NT2/D1 (cell line): Measurements from ENCODE around the gene PKHD1.

ENCODE experiments used
- DNase-seq: peaks from one replicate; pipeline ENCODE4 v3.0.0-alpha.2; 2011; ENCODE audit warnings: low read depth, low spot score
- H3K27me3 ChIP-seq: 2 replicates; pipeline ENCODE4 v1.6.0; 2011; ENCODE audit warnings: mild to moderate bottlenecking; ENCODE audit not compliant: insufficient read length, insufficient read depth
- H3K36me3 ChIP-seq: 2 replicates; pipeline ENCODE4 v1.6.1; 2011; ENCODE audit warnings: mild to moderate bottlenecking, low read length, mixed read lengths; ENCODE audit not compliant: insufficient read depth, insufficient read length
- H3K4me1 ChIP-seq: 2 replicates; pipeline ENCODE4 v1.5.1; 2011; ENCODE audit not compliant: insufficient read depth, insufficient read length
- H3K4me3 ChIP-seq: 2 replicates; pipeline ENCODE4 v1.5.1; 2011; ENCODE audit warnings: low read depth; ENCODE audit not compliant: insufficient read length
- H3K9ac ChIP-seq: 2 replicates; pipeline ENCODE4 v1.6.0; 2011; ENCODE audit warnings: low read depth; ENCODE audit not compliant: insufficient read length
- H3K9me3 ChIP-seq: 2 replicates; pipeline ENCODE4 v1.5.1; 2011; ENCODE audit warnings: mild to moderate bottlenecking, low read length; ENCODE audit not compliant: insufficient read depth
- SUZ12 ChIP-seq: IDR thresholded peaks from 2 replicates; pipeline ENCODE4 v1.6.1; 2011; ENCODE audit not compliant: insufficient read length, insufficient read depth; ENCODE audit errors: extremely low read depth
- YY1 ChIP-seq: IDR thresholded peaks from 2 replicates; pipeline ENCODE4 v1.6.1; 2011; ENCODE audit not compliant: insufficient read length, insufficient read depth
- ZNF274 ChIP-seq: IDR thresholded peaks from 2 replicates; pipeline ENCODE4 v1.6.1; 2011; ENCODE audit warnings: mild to moderate bottlenecking, low read depth, low read length

The PKHD1 gene

DNA sequence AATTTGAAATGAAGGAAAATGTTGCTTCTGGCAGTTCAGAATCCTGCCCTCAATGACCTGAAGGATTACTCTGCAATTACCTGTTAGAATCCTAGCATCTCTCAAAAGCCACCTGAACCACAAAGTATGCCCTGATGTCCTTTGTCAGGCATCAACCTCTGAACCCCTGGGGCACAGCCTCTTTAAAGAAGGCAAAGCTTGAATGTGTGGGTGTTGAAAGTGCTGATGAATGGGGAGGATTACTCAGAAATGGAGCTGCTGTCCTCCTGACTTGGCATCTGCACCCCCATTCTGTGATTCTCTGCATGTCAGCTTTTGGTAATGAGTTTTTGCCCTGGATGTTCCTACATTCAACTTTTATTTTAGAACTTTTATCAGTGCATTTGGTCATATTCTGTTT is 179.2 kb downstream of the PKHD1 start:
- Histone ChIP-seq H3K4me3 (no peak overlapping the region), H3K4me1 (no peaks in the 10 kb centered on the region), H3K9ac (no peak overlapping the region), H3K36me3 (no peaks in the 10 kb centered on the region), H3K27me3 (no peaks in the 10 kb centered on the region), H3K9me3 (no peaks in the 10 kb centered on the region)
- no peak for TF ChIP-seq ZNF274
- no peak for TF ChIP-seq YY1
- no peak for TF ChIP-seq SUZ12
- no peak for DNase-seq

DNA sequence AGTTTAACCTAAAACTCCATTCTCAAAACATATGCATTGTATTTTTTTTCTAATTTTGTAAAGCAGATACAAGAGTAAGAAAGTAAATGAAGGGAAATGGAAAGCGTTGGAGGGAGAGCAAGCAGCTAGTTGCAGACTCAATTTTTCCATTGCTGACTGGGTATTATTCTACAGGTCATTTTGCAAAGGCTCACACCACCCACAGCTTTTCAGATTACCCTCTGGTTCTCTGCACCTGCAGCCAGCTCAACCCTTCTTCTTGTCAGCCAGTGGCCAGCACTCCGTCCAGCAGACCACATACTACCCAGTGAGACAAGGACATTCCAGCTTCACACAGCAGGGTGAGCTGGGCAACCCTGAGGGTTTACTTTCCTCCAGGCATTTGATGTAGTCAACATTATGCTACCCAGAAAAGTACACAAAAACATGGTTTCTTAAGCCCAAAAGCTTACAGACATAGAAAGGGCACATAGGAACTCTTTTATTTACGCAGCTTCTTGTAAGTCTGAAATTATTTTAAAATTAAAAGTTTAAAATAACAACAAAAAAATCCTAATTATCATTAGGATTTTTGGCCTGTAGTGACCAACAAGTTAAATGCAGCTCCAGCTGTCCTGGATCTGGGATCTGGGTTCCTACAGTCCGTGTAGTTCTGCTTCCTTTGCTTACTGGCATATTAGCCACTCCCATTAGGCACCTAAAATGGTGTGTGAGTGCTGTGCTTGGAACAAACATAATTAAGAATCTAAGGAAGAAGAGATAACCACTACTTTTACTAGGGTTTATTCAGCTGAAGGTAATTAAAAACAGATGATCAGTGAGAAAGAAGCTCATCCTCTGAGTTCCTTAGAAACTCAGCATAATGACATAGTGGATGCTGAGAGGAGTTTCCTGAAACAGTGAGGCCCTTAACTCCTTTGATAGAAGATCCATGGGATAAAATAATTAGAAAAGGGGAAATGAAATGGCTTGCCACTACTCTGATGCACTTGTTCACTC is 185.3 kb downstream of the PKHD1 start:
- Histone ChIP-seq H3K4me1 (no peaks in the 10 kb centered on the region), H3K9ac (no peak overlapping the region), H3K36me3 (no peaks in the 10 kb centered on the region), H3K27me3 (no peaks in the 10 kb centered on the region), H3K4me3 (no peak overlapping the region), H3K9me3 (no peaks in the 10 kb centered on the region)
- no peak for DNase-seq
- TF ChIP-seq ZNF274 (no peak), SUZ12 (no peak), YY1 (no peak)

DNA sequence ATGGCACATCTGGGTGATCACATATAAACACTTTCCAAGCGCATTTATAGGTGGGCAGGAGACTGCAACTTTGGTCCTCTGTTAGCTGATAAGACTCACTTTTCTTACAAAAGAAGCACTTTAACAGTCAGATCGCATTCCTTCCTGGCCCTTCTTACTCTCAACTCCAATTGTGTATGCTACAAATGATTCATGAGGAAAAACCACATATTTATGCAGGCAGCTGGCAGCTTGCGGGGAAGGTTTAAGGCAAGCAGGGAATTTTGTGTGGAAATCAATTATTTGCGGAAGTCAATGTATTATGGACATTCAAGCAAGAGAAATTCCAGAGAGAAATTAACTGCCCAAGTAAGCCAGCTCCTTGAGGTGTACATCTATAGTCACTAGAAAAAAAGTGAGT is 194.0 kb downstream of the PKHD1 start:
- Histone ChIP-seq H3K36me3 (no peaks in the 10 kb centered on the region), H3K27me3 (no peaks in the 10 kb centered on the region), H3K9me3 (no peaks in the 10 kb centered on the region), H3K9ac (no peak overlapping the region), H3K4me1 (no peaks in the 10 kb centered on the region), H3K4me3 (no peak overlapping the region)
- DNase-seq: no peak
- no peak for TF ChIP-seq YY1
- no peak for TF ChIP-seq SUZ12
- no peak for TF ChIP-seq ZNF274

DNA sequence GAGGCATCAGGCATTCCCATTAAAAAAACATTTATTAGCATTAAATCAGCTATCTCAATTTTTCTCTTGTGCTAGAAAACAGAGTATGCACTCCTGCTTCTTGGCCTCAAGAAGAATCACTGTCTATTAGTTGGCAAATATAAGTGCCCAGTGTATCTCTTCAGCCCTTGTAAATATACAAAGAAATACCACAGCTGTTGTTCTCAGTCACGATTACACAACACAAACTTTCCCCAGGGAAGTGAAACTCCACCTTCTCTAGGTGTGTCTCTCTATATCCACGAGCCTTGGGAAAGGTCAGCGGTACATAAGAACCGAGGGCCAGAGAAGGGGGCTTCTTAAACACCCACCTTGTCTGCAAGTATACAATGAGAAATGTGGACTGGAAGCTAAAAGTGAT is 194.7 kb downstream of the PKHD1 start:
- no peak overlapping the region for H3K4me3 ChIP-seq
- TF ChIP-seq YY1: no peak
- TF ChIP-seq SUZ12: no peak
- TF ChIP-seq ZNF274: no peak
- no peaks in the 10 kb centered on the region for H3K36me3 ChIP-seq
- H3K4me1 ChIP-seq: no peaks in the 10 kb centered on the region
- H3K9ac ChIP-seq: no peak overlapping the region
- DNase-seq: no peak
- H3K9me3 ChIP-seq: no peaks in the 10 kb centered on the region
- no peaks in the 10 kb centered on the region for H3K27me3 ChIP-seq

DNA sequence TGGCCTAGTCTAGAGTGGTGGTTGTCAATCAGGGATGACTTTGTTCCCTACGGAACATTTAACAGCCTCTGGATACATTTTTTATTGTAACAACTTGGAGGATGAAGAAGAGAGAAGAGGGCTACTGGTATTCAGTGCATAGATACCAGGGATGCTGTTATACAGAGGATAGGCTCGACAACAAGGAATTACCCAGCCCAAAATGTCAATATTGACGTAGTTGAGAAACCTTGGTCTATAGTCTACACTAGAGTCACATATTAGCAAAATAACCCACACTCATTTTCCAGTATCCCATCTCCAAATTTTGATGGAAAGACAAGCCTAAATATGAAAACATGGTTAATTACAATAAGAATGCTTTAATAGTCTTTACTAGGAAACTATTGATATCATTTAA is 195.1 kb downstream of the PKHD1 start:
- H3K36me3 ChIP-seq: no peaks in the 10 kb centered on the region
- H3K27me3 ChIP-seq: no peaks in the 10 kb centered on the region
- DNase-seq: no peak
- H3K4me3 ChIP-seq: no peak overlapping the region
- TF ChIP-seq ZNF274 (no peak), YY1 (no peak), SUZ12 (no peak)
- no peaks in the 10 kb centered on the region for H3K9me3 ChIP-seq
- H3K9ac ChIP-seq: no peak overlapping the region
- no peaks in the 10 kb centered on the region for H3K4me1 ChIP-seq

DNA sequence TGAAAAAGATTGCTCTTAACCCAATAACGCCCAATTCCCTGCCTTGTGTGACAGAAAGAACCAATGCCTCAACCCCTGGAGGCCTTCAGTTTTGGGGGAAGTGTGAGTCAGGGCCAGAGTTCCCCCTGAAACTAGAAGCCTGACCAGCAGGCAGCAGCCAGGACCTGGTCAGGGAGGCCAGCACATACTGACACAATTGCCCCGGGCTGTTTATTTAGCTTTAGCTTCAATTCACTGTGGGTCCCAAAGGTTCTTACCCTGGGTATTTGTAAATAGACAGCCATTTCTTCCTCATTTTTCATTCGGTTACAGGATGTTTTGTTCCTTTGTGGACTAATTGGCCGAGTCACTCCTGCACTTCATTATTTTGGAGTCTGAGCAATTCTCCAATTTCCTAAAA is 195.6 kb downstream of the PKHD1 start:
- Histone ChIP-seq H3K9me3 (no peaks in the 10 kb centered on the region), H3K27me3 (no peaks in the 10 kb centered on the region), H3K36me3 (no peaks in the 10 kb centered on the region), H3K4me3 (no peak overlapping the region), H3K9ac (no peak overlapping the region), H3K4me1 (no peaks in the 10 kb centered on the region)
- DNase-seq: no peak
- no peak for TF ChIP-seq SUZ12
- TF ChIP-seq ZNF274: no peak
- TF ChIP-seq YY1: no peak

DNA sequence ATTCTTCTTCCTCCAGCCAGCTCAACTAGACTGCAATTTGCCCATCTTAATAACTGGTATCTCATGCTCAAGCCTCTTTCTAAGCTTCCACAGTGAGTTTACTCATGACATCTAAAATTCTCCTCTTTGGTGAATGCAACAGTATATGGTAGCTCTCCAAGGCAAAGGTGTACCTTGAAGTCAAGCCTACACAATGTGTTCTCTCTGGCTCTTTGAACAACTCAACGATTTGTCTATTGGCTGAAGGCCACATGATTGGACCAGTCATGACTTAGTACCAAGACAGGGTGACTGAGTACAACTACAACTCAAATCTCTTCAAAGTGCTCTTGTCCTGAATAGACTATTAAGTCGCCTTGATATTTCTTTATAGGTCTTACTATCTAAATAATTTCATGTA is 199.6 kb downstream of the PKHD1 start:
- Histone ChIP-seq H3K9ac (no peak overlapping the region), H3K36me3 (no peaks in the 10 kb centered on the region), H3K27me3 (no peaks in the 10 kb centered on the region), H3K4me3 (no peak overlapping the region), H3K9me3 (no peaks in the 10 kb centered on the region), H3K4me1 (no peaks in the 10 kb centered on the region)
- no peak for DNase-seq
- TF ChIP-seq SUZ12 (no peak), ZNF274 (no peak), YY1 (no peak)
